GM23338 (cell line): ENCODE data around the gene LMOD1. TPM values are rescaled to one million over a fixed set of nuclear protein-coding genes. Genes with fewer than 3 reads are reported as not detected.

Experiments used
- ATAC-seq: fragments of 200-7000 bp; cut with Tn5 transposase; 3 replicates; pipeline ENCODE4 v1.9.1; 2020
- DNase-seq: peaks from one replicate; pipeline ENCODE4 v3.0.0-alpha.2; 2015; ENCODE audit warnings: low spot score
- H2AFZ ChIP-seq: fragments of 200-600 bp; sonication (generic); 2 replicates; pipeline ENCODE4 v1.8.0; 2016; ENCODE audit warnings: antibody characterized with exemption, mild to moderate bottlenecking, moderate library complexity
- H3F3A ChIP-seq: fragments of 200-600 bp; sonication (generic); replicated peaks from 2 replicates; pipeline ENCODE4 v1.8.0; 2017; ENCODE audit warnings: antibody characterized with exemption, mixed run types, low read depth
- H3K27ac ChIP-seq: fragments of 200-600 bp; sonication (generic); 2 replicates; pipeline ENCODE4 v1.6.1; 2016; ENCODE audit warnings: low read depth
- H3K27me3 ChIP-seq: fragments of 200-600 bp; sonication (generic); 2 replicates; pipeline ENCODE4 v1.8.0; 2016; ENCODE audit warnings: mild to moderate bottlenecking, mixed run types, moderate library complexity; ENCODE audit not compliant: insufficient read depth
- H3K36me3 ChIP-seq: fragments of 200-600 bp; sonication (generic); 2 replicates; pipeline ENCODE4 v1.8.0; 2016; ENCODE audit warnings: mild to moderate bottlenecking; ENCODE audit not compliant: insufficient read depth
- H3K4me1 ChIP-seq: fragments of 200-600 bp; sonication (generic); 2 replicates; pipeline ENCODE4 v1.8.0; 2016; ENCODE audit warnings: mild to moderate bottlenecking, moderate library complexity; ENCODE audit not compliant: insufficient read depth
- H3K4me2 ChIP-seq: fragments of 200-600 bp; sonication (generic); 2 replicates; pipeline ENCODE4 v1.7.1; 2017; ENCODE audit warnings: mixed run types
- H3K4me3 ChIP-seq: fragments of 200-600 bp; sonication (generic); 2 replicates; pipeline ENCODE4 v1.6.1; 2016; ENCODE audit warnings: mixed run types
- H3K79me2 ChIP-seq: fragments of 200-600 bp; sonication (generic); replicated peaks from 2 replicates; pipeline ENCODE4 v1.8.0; 2017; ENCODE audit warnings: mild to moderate bottlenecking; ENCODE audit not compliant: insufficient read depth
- H3K9me2 ChIP-seq: fragments of 200-600 bp; sonication (generic); 2 replicates; pipeline ENCODE4 v1.8.0; 2017; ENCODE audit not compliant: insufficient read depth
- H4K20me1 ChIP-seq: fragments of 200-600 bp; sonication (generic); replicated peaks from 2 replicates; pipeline ENCODE4 v1.8.0; 2017; ENCODE audit warnings: mild to moderate bottlenecking; ENCODE audit not compliant: insufficient read depth
- H3K27ac Mint-ChIP-seq: 2 replicates; pipeline ENCODE4 v1.8.0; 2020; ENCODE audit warnings: inconsistent platforms, mild to moderate bottlenecking, moderate library complexity, mixed read lengths
- H3K27me3 Mint-ChIP-seq: 3 replicates; pipeline ENCODE4 v1.8.0; 2022; ENCODE audit warnings: low read depth, mild to moderate bottlenecking, moderate library complexity, mixed read lengths, inconsistent platforms; ENCODE audit not compliant: insufficient read depth, poor library complexity
- H3K36me3 Mint-ChIP-seq: 3 replicates; pipeline ENCODE4 v1.8.0; 2021; ENCODE audit warnings: low read depth, mild to moderate bottlenecking, inconsistent platforms, moderate library complexity, mixed read lengths
- H3K4me1 Mint-ChIP-seq: 3 replicates; pipeline ENCODE4 v1.8.0; 2020; ENCODE audit warnings: mild to moderate bottlenecking, inconsistent platforms, mixed read lengths
- H3K4me3 Mint-ChIP-seq: 3 replicates; pipeline ENCODE4 v1.8.0; 2021; ENCODE audit warnings: moderate library complexity, mild to moderate bottlenecking, inconsistent platforms, mixed read lengths
- H3K9me3 Mint-ChIP-seq: 3 replicates; pipeline ENCODE4 v1.8.0; 2020; ENCODE audit warnings: moderate library complexity, mild to moderate bottlenecking, inconsistent platforms, mixed read lengths
- ETS1 ChIP-seq: IDR thresholded peaks from 2 replicates; pipeline ENCODE4 v1.6.1; 2016; ENCODE audit warnings: antibody characterized with exemption
- EZH2 ChIP-seq: fragments of 200-600 bp; sonication (generic); IDR thresholded peaks from one replicate; pipeline ENCODE4 v1.8.0; 2017; ENCODE audit warnings: antibody characterized with exemption, mild to moderate bottlenecking, low read depth; ENCODE audit not compliant: unreplicated experiment
- EZH2phosphoT487 ChIP-seq: fragments of 200-600 bp; sonication (generic); IDR thresholded peaks from one replicate; pipeline ENCODE4 v1.8.1; 2018; ENCODE audit warnings: antibody characterized with exemption; ENCODE audit not compliant: unreplicated experiment
- NANOG ChIP-seq: IDR thresholded peaks from 2 replicates; pipeline ENCODE4 v1.6.1; 2016; ENCODE audit warnings: antibody characterized with exemption, borderline replicate concordance
- POLR2AphosphoS5 ChIP-seq: IDR thresholded peaks from 2 replicates; pipeline ENCODE4 v1.6.1; 2016; ENCODE audit warnings: antibody characterized with exemption, low read depth
- REST ChIP-seq: IDR thresholded peaks from one replicate; pipeline ENCODE4 v1.6.1; 2018; ENCODE audit warnings: antibody characterized with exemption; ENCODE audit not compliant: unreplicated experiment
- ZNF114 ChIP-seq: fragments of 250-450 bp; sonication (Bioruptor Pico); IDR thresholded peaks from 2 replicates; pipeline ENCODE4 v1.5.0; 2020; ENCODE audit warnings: mild to moderate bottlenecking, moderate library complexity
- ZNF331 ChIP-seq: fragments of 250-450 bp; sonication (Bioruptor Pico); IDR thresholded peaks from 2 replicates; pipeline ENCODE4 v1.5.0; 2020; ENCODE audit warnings: low read depth, mild to moderate bottlenecking, moderate library complexity
- ZNF462 ChIP-seq: fragments of 250-450 bp; sonication (Bioruptor Pico); IDR thresholded peaks from 2 replicates; pipeline ENCODE4 v1.5.0; 2020; ENCODE audit warnings: mild to moderate bottlenecking, moderate library complexity
- polyA plus RNA-seq: library from polyadenylated mRNA; unstranded; fragments of >200 nt; fragmentation: Nextera tagmentation; extraction: Ambion mirVana; gene quantifications from 2 replicates; pipeline ENCODE4 v1.2.1, GENCODE V29; 2016
- total RNA-seq: library from RNA; depleted of rRNA; stranded (reverse); fragments of >200 nt; shearing (Covaris generic); gene quantifications from 2 replicates; pipeline ENCODE4 v1.2.3, GENCODE V29; 2014

LMOD1 gene
- total and polyA plus RNA-seq, 2 experiments from 2014 or later = 0.74 to 1.7 TPM

- no peak overlapping the region for H3K4me3 ChIP-seq
- H3K36me3 Mint-ChIP-seq = peaks cover 50% of the 10 kb centered on the region
- peaks cover 38% of the 10 kb centered on the region for H3K36me3 ChIP-seq
- H3K4me2 ChIP-seq = no peak overlapping the region
- no peaks in the 10 kb centered on the region for H3K9me2 ChIP-seq
- H3K4me1 Mint-ChIP-seq = no peaks in the 10 kb centered on the region
- TF ChIP-seq POLR2AphosphoS5 = no peak
- no peak for TF ChIP-seq NANOG
- TF ChIP-seq EZH2 = no peak
- TF ChIP-seq EZH2phosphoT487 = no peak
- no peak for TF ChIP-seq ZNF114 (CRISPR knock-in tag)
- TF ChIP-seq ETS1 = no peak
- no peak overlapping the region for H3K4me3 Mint-ChIP-seq
- no peak overlapping the region for H2AFZ ChIP-seq
- 0 out of 2 replicates have a peak, but pooled peaks cover 5% of the 10 kb centered on the region for H3F3A ChIP-seq
- H3K79me2 ChIP-seq = 0 out of 2 replicates have a peak, but pooled peaks cover 5% of the 10 kb centered on the region
- no peak for ATAC-seq
- H4K20me1 ChIP-seq = peaks cover 16% of the 10 kb centered on the region
- H3K27ac Mint-ChIP-seq = no peak overlapping the region
- no peaks in the 10 kb centered on the region for H3K9me3 Mint-ChIP-seq
- DNase-seq = no peak
- no peaks in the 10 kb centered on the region for H3K27me3 Mint-ChIP-seq
- no peak overlapping the region for H3K27ac ChIP-seq
- H3K27me3 ChIP-seq = no peaks in the 10 kb centered on the region
- H3K4me1 ChIP-seq = no peaks in the 10 kb centered on the region
Observed at GRCh38 chr1:201970334-201971159, 24.2 kb upstream of the LMOD1 start.

- Histone ChIP-seq H3K4me2 (no peak overlapping the region), H2AFZ (no peak overlapping the region), H3F3A (0 out of 2 replicates have a peak, but pooled peaks cover 5% of the 10 kb centered on the region), H3K79me2 (0 out of 2 replicates have a peak, but pooled peaks cover 13% of the 10 kb centered on the region), H4K20me1 (peaks cover 23% of the 10 kb centered on the region), H3K4me1 (no peaks in the 10 kb centered on the region), H3K4me3 (no peak overlapping the region), H3K27ac (no peak overlapping the region), H3K36me3 (peaks cover 58% of the 10 kb centered on the region), H3K27me3 (no peaks in the 10 kb centered on the region), H3K9me2 (no peaks in the 10 kb centered on the region)
- ATAC-seq (no peak), DNase-seq (no peak)
- Mint-ChIP-seq H3K4me3 (no peak overlapping the region), H3K9me3 (no peaks in the 10 kb centered on the region), H3K4me1 (no peaks in the 10 kb centered on the region), H3K27ac (no peak overlapping the region), H3K27me3 (no peaks in the 10 kb centered on the region), H3K36me3 (peaks cover 67% of the 10 kb centered on the region)
- TF ChIP-seq REST = no peak
- no peak for TF ChIP-seq ZNF462 (CRISPR knock-in tag)
- TF ChIP-seq ZNF331 (CRISPR knock-in tag) = no peak
Observed at GRCh38 chr1:201968202-201968925, 22.0 kb upstream of the LMOD1 start.
